K562 (cell line): ENCODE results near the gene GNRHR.

Source experiments
- ATF3 ChIP-seq, 2 experiments: fragments of 450-650 bp in 1 of 2; sonication (generic) in 1 of 2; formaldehyde crosslinking in 1 of 2; IDR thresholded peaks in 1 of 2; conservative IDR thresholded peaks in 1 of 2; 2 replicates each; pipeline versions ENCODE4 v1.6.1 to v1.8.1; 2016 to 2023; ENCODE audit warnings: mild to moderate bottlenecking in 2 of 2, moderate library complexity in 2 of 2, inconsistent platforms in 1 of 2, missing genetic modification reagents in 1 of 2
- CBX8 ChIP-seq: fragments of 200-600 bp; sonication (generic); IDR thresholded peaks from 2 replicates; pipeline ENCODE4 v1.6.1; 2012; ENCODE audit warnings: borderline replicate concordance, mixed run types, low read depth, mild to moderate bottlenecking, moderate library complexity, mixed read lengths, low read length, control low read depth, inconsistent platforms; ENCODE audit not compliant: poor library complexity, severe bottlenecking; ENCODE audit errors: extremely low read depth
- CTCF ChIP-seq, 3 experiments: IDR thresholded peaks in 2 of 3; conservative IDR thresholded peaks in 1 of 3; 2 replicates each; pipeline ENCODE4 v1.5.1; 2011 to 2012; ENCODE audit warnings: low read length in 3 of 3, mild to moderate bottlenecking in 3 of 3, control low read depth in 2 of 3, improper control_type of control experiment in 1 of 3, inconsistent platforms in 1 of 3, low read depth in 1 of 3, mixed read lengths in 1 of 3, moderate library complexity in 1 of 3; ENCODE audit not compliant: insufficient read depth in 2 of 3
- E2F8 ChIP-seq: fragments of 450-650 bp; IDR thresholded peaks from 2 replicates; pipeline ENCODE4 v1.7.1; 2018; ENCODE audit warnings: mild to moderate bottlenecking, low read depth; ENCODE audit not compliant: partially characterized antibody
- ERF ChIP-seq: fragments of 450-650 bp; formaldehyde crosslinking; IDR thresholded peaks from 2 replicates; pipeline ENCODE4 v1.4.0; 2020; ENCODE audit warnings: mild to moderate bottlenecking, mixed read lengths
- FOXK1 ChIP-seq: sonication (generic); formaldehyde crosslinking; IDR thresholded peaks from 2 replicates; pipeline ENCODE4 v1.8.0; 2022; ENCODE audit warnings: missing genetic modification reagents, mild to moderate bottlenecking, borderline replicate concordance
- LEF1 ChIP-seq: fragments of 450-650 bp; IDR thresholded peaks from 2 replicates; pipeline ENCODE4 v1.6.1; 2016; ENCODE audit warnings: mild to moderate bottlenecking
- NFYB ChIP-seq: IDR thresholded peaks from 2 replicates; pipeline ENCODE4 v1.6.1; 2011; ENCODE audit warnings: mild to moderate bottlenecking, moderate library complexity; ENCODE audit not compliant: insufficient read length; ENCODE audit errors: extremely low read depth
- SMAD3 ChIP-seq: fragments of 450-650 bp; formaldehyde crosslinking; conservative IDR thresholded peaks from 2 replicates; pipeline ENCODE4 v1.4.0; 2020; ENCODE audit warnings: mild to moderate bottlenecking
- SMARCA5 ChIP-seq: fragments of 450-650 bp; IDR thresholded peaks from 2 replicates; pipeline ENCODE4 v1.6.1; 2016
- SPI1 ChIP-seq: IDR thresholded peaks from 2 replicates; pipeline ENCODE4 v1.6.1; 2011; ENCODE audit warnings: low read depth, low read length, control low read depth, borderline replicate concordance
- ZNF175 ChIP-seq: fragments of 200-800 bp; sonication (Bioruptor generic); IDR thresholded peaks from 2 replicates; pipeline ENCODE4 v1.6.1; 2016; ENCODE audit warnings: low read depth, mild to moderate bottlenecking, missing genetic modification characterization, missing compliant biosample characterization

GRCh38 chr4:67701517-67701850 lies 52.7 kb downstream of the GNRHR start:
- no peak for TF ChIP-seq FOXK1 (CRISPR knock-in tag)
- TF ChIP-seq E2F8: no peak
- TF ChIP-seq CBX8: no peak
- no peak for TF ChIP-seq ERF
- no peak for TF ChIP-seq NFYB
- TF ChIP-seq ATF3 (IDR thresholded peaks at IDR 0.05): no peak
- no peak for TF ChIP-seq ATF3 (CRISPR knock-in tag; conservative IDR thresholded peaks at IDR 0.05)
- TF ChIP-seq SMAD3 (CRISPR knock-in tag): no peak
- no peak for TF ChIP-seq CTCF (IDR thresholded peaks at IDR 0.05 in 2 of 3, conservative IDR thresholded peaks at IDR 0.05 in 1 of 3; ENCODE audit: insufficient read depth in 2 of 3, low read depth in 1 of 3, low read length in 3 of 3)
- TF ChIP-seq SPI1: no peak
- TF ChIP-seq ZNF175 (CRISPR knock-in tag): no peak
- 0 out of 2 replicates have a peak, but pooled peaks have one; percentile 2 for TF ChIP-seq LEF1
- TF ChIP-seq SMARCA5: no peak
